Measurements from ENCODE around the gene POLG2.
A peak's percentile ranks its signal among the peaks of the same experiment; 100 is the strongest.
"Not testable (repeated sequence)": the region's sequence is repeated elsewhere in the genome, so short reads cannot be mapped to it uniquely, and the experiment has no call there.

The POLG2 gene

DNA sequence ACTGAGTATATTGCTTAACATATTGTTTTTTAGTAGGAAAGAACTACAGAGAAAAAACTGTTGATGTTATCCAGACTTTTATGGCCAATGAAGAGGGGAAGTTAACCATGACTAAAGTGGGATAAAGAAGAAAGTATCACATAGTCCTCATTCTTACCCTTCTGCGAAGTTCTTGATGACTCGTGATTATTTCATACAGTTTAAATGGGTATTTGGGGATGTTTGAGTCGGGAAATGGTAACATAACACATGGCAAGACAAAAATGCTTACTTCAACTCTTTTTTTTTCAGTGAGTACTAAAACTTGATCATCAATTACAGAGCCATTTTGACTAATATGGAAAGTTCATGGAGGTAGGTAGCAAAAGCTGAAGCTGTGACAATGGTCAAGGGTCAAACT, 4.9 kb downstream of the POLG2 start:
- peaks cover 32% of the 10 kb centered on the region for H3K4me1 ChIP-seq
- no peak overlapping the region for H3K27ac ChIP-seq
- no peaks in the 10 kb centered on the region for H3K9me3 ChIP-seq
- H3K36me3 ChIP-seq = peaks cover 68% of the 10 kb centered on the region
- peaks cover 51% of the 10 kb centered on the region for H4K20me1 ChIP-seq
- H3K9ac ChIP-seq = no peak overlapping the region
- no peak overlapping the region for H3K4me3 ChIP-seq
- H3K27me3 ChIP-seq = no peaks in the 10 kb centered on the region
- no peak for TF ChIP-seq Cebpa-rat (IDR thresholded peaks at IDR 0.05)
- H3K4me2 ChIP-seq = no peak overlapping the region

DNA sequence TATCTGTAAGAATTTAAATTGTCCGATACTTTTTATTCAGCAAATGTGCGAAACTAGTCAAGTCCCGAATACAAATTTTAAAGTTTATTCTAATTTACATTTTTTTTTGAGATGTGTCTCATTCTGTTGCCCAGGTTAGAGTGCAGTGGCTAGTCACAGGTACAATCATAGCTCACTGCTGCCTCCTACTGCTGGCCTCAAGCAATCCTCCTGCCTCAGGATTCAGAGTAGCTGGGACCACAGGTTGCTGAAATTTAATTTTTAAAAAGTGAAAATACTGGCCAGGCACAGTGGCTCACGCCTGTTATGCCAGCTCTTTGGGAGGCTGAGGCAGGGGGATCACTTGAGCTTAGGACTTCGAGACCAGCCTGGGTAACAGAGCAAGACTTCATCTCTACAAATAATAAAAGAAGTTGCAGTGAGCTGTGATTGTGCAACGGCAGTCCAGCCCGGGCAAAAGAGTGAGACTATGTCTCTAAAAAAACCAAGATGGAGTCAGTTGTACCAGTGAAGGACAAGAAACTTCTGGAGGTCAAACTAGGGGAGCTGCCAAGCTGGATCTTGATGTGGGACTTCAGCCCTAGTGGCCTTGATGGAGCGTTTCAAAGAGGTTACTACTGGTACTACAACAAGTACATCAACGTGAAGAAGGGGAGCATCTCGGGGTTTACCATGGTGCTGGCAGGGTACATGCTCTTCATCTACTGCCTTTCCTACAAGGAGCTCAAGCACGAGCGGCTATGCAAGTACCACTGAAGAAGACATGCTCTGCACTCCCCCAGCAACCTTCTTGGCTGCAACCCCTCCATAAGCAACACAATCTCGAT, 5.6 kb downstream of the POLG2 start:
- no peaks in the 10 kb centered on the region for H3K9me3 ChIP-seq
- TF ChIP-seq Cebpa-rat (IDR thresholded peaks at IDR 0.05) = 0 out of 2 replicates have a peak, but pooled peaks have one; percentile 44
- no peak overlapping the region for H3K27ac ChIP-seq
- peaks cover 51% of the 10 kb centered on the region for H4K20me1 ChIP-seq
- H3K27me3 ChIP-seq = no peaks in the 10 kb centered on the region
- H3K4me1 ChIP-seq = peaks cover 32% of the 10 kb centered on the region
- H3K9ac ChIP-seq = no peak overlapping the region
- no peak overlapping the region for H3K4me3 ChIP-seq
- no peak overlapping the region for H3K4me2 ChIP-seq
- peaks cover 71% of the 10 kb centered on the region for H3K36me3 ChIP-seq

DNA sequence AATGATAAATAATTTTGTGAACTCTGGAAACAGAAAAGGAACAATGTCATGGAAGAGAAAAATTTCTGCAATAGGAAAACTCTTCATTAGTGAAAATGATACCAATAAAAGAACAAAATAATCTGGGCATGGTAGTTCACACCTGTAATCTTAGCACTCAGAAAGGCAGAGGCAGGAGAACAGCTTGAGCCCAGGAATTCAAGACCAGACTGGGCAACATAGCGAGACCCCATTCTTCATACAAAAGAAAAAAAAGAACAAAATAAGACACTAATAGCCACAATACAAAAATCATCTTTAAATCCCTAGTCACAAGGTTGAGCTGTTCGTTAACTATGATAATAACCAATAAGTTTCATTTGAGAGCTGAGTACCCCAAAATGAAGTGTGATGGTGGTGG, 8.6 kb downstream of the POLG2 start:
- no peaks in the 10 kb centered on the region for H3K9me3 ChIP-seq
- H3K27ac ChIP-seq = no peak overlapping the region
- peaks cover 95% of the 10 kb centered on the region for H3K36me3 ChIP-seq

DNA sequence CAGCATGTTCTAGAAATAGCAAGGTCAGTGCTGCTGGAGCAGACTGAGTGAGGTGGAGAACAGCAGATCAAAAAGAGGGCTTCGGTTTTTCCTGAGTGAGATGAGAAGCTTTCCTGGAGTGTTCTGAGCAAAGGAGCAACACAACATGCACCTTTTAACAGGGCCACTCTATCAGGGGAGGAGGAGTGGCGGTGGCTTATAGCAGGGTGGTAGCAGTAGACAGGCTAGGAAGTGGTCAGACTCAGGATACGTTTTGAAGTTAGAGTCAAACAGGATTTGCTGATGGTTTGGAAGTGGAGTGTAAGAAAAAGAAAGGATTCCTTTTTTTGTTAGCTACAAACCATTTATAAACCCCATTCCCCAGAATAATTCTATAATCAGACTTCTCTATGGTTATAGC, 12.5 kb downstream of the POLG2 start:
- no peaks in the 10 kb centered on the region; the same call in 1 of the 2 replicates for H4K20me1 ChIP-seq
- no peak for TF ChIP-seq Cebpa-rat (IDR thresholded peaks at IDR 0.05)
- H3K4me1 ChIP-seq = no peaks in the 10 kb centered on the region
- peaks cover 94% of the 10 kb centered on the region for H3K36me3 ChIP-seq
- H3K9ac ChIP-seq = no peak overlapping the region
- no peak overlapping the region for H3K27ac ChIP-seq
- H3K27me3 ChIP-seq = no peaks in the 10 kb centered on the region
- H3K4me2 ChIP-seq = no peak overlapping the region
- H3K9me3 ChIP-seq = no peaks in the 10 kb centered on the region
- no peak overlapping the region for H3K4me3 ChIP-seq

More for the DNA sequence above, 8.6 kb downstream of the POLG2 start:
- no peak for TF ChIP-seq Cebpa-rat (IDR thresholded peaks at IDR 0.05)
- H3K4me1 ChIP-seq = peaks cover 5% of the 10 kb centered on the region; the same call in 1 of the 2 replicates
- H3K4me2 ChIP-seq = no peak overlapping the region
- H3K9ac ChIP-seq = no peak overlapping the region
- H3K4me3 ChIP-seq = no peak overlapping the region
- H4K20me1 ChIP-seq = peaks cover 21% of the 10 kb centered on the region; the same call in 1 of the 2 replicates
- H3K27me3 ChIP-seq = no peaks in the 10 kb centered on the region

DNA sequence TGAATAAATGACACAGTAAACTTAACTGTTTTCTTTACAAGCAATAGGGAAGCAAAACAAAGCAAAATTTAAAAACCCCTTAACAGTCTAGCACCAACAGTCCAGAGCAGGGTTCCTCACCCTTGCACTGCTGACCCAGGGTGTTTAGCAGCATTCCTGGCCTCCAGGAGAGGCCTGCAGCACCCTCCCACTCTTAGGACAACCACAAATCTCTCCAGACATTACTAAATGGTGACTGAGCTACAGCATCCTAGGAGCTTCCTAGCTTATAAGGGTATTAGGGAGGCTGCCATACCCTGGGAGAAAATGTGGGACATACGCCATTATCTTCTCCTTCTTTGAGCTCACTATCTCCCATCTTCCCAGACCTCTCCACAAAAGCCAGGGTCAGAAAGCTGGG, 15.9 kb downstream of the POLG2 start:
- H3K9me3 ChIP-seq = no peaks in the 10 kb centered on the region
- peaks cover 92% of the 10 kb centered on the region for H3K36me3 ChIP-seq
- H3K4me2 ChIP-seq = no peak overlapping the region
- no peak overlapping the region for H3K4me3 ChIP-seq
- H3K9ac ChIP-seq = no peak overlapping the region
- H4K20me1 ChIP-seq = no peaks in the 10 kb centered on the region; the same call in 1 of the 2 replicates
- H3K4me1 ChIP-seq = no peaks in the 10 kb centered on the region
- H3K27me3 ChIP-seq = no peaks in the 10 kb centered on the region
- no peak overlapping the region for H3K27ac ChIP-seq
- no peak for TF ChIP-seq Cebpa-rat (IDR thresholded peaks at IDR 0.05)

DNA sequence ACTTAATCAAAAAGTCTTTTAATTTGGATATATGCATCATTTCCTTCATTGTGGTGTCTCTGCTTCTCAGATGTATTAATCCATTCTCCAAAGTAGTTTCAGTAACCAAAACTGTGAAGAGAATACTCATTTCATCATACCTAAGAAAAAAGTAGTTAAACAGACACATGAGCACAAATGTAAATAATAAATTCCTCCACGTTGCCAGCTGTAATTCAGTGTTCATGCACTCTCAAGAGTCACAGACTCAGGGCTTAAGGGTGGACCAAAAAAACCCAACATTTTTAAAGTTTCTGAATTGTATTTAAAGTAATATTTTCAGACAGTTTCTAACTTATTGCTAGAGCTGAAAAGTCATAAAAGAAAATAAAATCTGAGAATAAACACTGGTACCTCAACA, 19.0 kb downstream of the POLG2 start:
- H3K27ac ChIP-seq = no peak overlapping the region
- no peaks in the 10 kb centered on the region; the same call in 1 of the 2 replicates for H4K20me1 ChIP-seq
- no peaks in the 10 kb centered on the region for H3K27me3 ChIP-seq
- TF ChIP-seq Cebpa-rat (IDR thresholded peaks at IDR 0.05) = no peak
- no peaks in the 10 kb centered on the region for H3K4me1 ChIP-seq
- no peak overlapping the region for H3K4me3 ChIP-seq
- H3K36me3 ChIP-seq = peaks cover 83% of the 10 kb centered on the region
- no peak overlapping the region for H3K9ac ChIP-seq
- no peak overlapping the region for H3K4me2 ChIP-seq
- no peaks in the 10 kb centered on the region for H3K9me3 ChIP-seq

DNA sequence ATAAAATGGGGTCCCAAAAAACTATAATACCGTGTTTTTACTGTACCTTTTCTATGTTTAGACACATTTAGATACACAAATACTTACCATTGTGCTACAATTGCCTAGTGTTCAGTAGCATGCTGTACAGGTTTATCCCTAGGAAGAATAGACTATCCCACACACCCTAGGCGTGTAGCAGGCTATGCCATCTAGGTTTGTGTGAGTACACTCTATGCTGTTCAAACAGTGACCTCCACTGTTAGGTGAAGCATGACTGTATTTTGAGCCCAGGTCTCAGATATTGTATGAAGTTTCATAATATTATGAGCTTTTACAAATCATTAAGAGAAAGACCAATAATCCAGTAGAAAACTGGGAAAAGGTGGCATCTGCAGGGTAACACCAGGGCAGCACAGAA, 24.3 kb downstream of the POLG2 start:
- Histone ChIP-seq H3K36me3 (peaks cover 77% of the 10 kb centered on the region), H3K4me3 (no peak overlapping the region), H3K4me2 (no peak overlapping the region), H3K9me3 (no peaks in the 10 kb centered on the region), H3K27me3 (no peaks in the 10 kb centered on the region), H3K9ac (no peak overlapping the region), H4K20me1 (no peaks in the 10 kb centered on the region), H3K4me1 (no peaks in the 10 kb centered on the region), H3K27ac (no peak overlapping the region)
- no peak for TF ChIP-seq Cebpa-rat (IDR thresholded peaks at IDR 0.05)

DNA sequence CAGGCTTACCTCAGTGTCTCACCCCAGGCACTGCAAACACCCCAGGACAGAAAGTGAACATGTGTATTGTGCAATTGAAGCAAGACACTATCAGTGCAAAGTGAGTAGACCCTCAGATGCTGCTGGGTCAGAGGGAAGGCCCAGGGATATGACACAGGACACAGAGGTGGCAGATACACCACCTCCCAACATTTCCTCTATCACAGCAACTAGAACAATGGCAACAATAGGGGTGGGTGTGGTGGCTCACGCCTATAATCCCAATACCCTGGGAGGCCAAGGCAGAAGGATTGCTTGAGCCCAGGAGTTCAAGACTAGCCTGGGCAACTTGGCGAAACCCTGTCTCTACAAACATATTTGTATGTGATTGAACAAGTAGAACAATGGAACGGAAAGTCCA, 25.4 kb downstream of the POLG2 start:
- Histone ChIP-seq H3K9ac (no peak overlapping the region), H3K36me3 (peaks cover 82% of the 10 kb centered on the region), H3K4me3 (no peak overlapping the region), H3K4me1 (peaks cover 7% of the 10 kb centered on the region), H3K27me3 (no peaks in the 10 kb centered on the region), H3K4me2 (no peak overlapping the region), H3K27ac (no peak overlapping the region), H3K9me3 (no peaks in the 10 kb centered on the region), H4K20me1 (no peaks in the 10 kb centered on the region)
- TF ChIP-seq Cebpa-rat (IDR thresholded peaks at IDR 0.05) = no peak

DNA sequence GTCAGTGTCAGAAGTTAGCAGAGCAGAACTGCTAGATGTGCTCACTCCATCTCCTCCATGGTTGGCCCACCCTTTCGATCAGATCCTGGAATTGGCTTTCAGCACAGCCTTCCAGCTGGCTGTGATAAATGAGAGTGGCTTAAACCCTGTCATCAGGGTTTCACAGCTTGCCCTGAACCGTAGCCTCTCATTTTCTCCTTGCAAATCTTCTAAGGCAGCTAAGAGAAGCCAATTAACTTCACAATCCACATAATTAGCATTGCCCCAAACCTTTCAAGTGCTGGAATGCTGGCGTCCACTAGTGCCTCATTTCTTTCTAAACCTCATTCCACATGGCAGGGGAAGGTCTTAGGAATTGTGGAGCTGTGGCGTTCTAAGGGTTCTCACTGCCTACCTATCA, 26.2 kb downstream of the POLG2 start:
- Histone ChIP-seq H3K36me3 (peaks cover 82% of the 10 kb centered on the region), H4K20me1 (no peaks in the 10 kb centered on the region), H3K27me3 (no peaks in the 10 kb centered on the region), H3K4me2 (no peak overlapping the region), H3K27ac (no peak overlapping the region), H3K4me3 (no peak overlapping the region), H3K4me1 (peaks cover 12% of the 10 kb centered on the region), H3K9ac (no peak overlapping the region), H3K9me3 (no peaks in the 10 kb centered on the region)
- TF ChIP-seq Cebpa-rat (IDR thresholded peaks at IDR 0.05) = no peak

DNA sequence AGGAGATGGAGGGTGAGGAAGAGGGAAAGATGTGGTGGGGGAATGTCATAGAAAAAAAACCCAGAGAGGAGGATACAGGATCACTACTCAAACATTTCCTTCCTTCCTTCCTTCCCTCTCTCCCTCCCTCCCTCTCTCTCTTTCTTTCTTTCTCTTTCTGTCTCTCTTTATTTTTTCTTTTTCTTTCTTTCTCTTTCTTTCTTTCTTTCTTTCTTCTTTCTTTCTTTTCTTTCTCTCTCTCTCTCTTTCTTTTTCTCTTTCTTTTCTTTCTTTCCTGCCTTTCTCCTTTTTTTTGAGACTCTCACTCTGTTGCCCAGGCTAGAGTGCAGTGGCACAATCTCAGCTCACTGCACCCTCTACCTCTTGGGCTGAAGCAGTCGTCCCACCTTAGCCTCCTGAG, 30.0 kb downstream of the POLG2 start:
- H3K27me3 ChIP-seq, H3K9me3 ChIP-seq, H3K9ac ChIP-seq, H3K27ac ChIP-seq, H4K20me1 ChIP-seq, H3K4me3 ChIP-seq: not testable (repeated sequence)
- H3K4me1 ChIP-seq = peaks cover 12% of the 10 kb centered on the region
- peak overlapping the region; percentile 24 for H3K4me2 ChIP-seq
- peaks cover 76% of the 10 kb centered on the region for H3K36me3 ChIP-seq
